ENCODE measurements around the gene ST6GAL1.

GRCh38 chr3:186951640-186952552 lies 21.6 kb downstream of the ST6GAL1 start:
- TF ChIP-seq, protein P1, sequence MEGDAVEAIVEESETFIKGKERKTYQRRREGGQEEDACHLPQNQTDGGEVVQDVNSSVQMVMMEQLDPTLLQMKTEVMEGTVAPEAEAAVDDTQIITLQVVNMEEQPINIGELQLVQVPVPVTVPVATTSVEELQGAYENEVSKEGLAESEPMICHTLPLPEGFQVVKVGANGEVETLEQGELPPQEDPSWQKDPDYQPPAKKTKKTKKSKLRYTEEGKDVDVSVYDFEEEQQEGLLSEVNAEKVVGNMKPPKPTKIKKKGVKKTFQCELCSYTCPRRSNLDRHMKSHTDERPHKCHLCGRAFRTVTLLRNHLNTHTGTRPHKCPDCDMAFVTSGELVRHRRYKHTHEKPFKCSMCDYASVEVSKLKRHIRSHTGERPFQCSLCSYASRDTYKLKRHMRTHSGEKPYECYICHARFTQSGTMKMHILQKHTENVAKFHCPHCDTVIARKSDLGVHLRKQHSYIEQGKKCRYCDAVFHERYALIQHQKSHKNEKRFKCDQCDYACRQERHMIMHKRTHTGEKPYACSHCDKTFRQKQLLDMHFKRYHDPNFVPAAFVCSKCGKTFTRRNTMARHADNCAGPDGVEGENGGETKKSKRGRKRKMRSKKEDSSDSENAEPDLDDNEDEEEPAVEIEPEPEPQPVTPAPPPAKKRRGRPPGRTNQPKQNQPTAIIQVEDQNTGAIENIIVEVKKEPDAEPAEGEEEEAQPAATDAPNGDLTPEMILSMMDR (IDR thresholded peaks at IDR 0.05; ENCODE audit: control extremely low read depth in 1 of 3, insufficient read depth in 1 of 3, low read depth in 1 of 3, low read length in 3 of 3) = no peak
- TF ChIP-seq FOSL1 (IDR thresholded peaks at IDR 0.05; ENCODE audit: insufficient read depth, low read depth, low read length) = no peak
- TF ChIP-seq EGR1 (IDR thresholded peaks at IDR 0.05; ENCODE audit: borderline replicate concordance, low read depth, low read length) = no peak
- no peak for TF ChIP-seq RNF2 (IDR thresholded peaks at IDR 0.05; ENCODE audit: borderline replicate concordance, low read depth, low read length, missing control alignments, poor library complexity, severe bottlenecking)
- TF ChIP-seq POLR2A (IDR thresholded peaks at IDR 0.05; ENCODE audit: control extremely low read depth in 1 of 2, low read depth in 2 of 2, low read length in 2 of 2) = no peak
- TF ChIP-seq TEAD4 (IDR thresholded peaks at IDR 0.05; ENCODE audit: low read depth, low read length) = no peak
- no peak for TF ChIP-seq SP4 (IDR thresholded peaks at IDR 0.05; ENCODE audit: low read length)
- TF ChIP-seq HDAC2 (IDR thresholded peaks at IDR 0.05; ENCODE audit: borderline replicate concordance in 1 of 2, low read depth in 2 of 2, low read length in 2 of 2) = no peak

Data from H1 (cell line).